HL-60 (cell line): ENCODE measurements around the gene HIF3A.
"Not testable (repeated sequence)": the region's sequence is repeated elsewhere in the genome, so short reads cannot be mapped to it uniquely, and the experiment has no call there.

Experiments
- DNase-seq, 2 experiments: peaks; one replicate each; pipeline ENCODE4 v3.0.0-alpha.2; 2010 to 2020; ENCODE audit warnings: low read depth in 1 of 2, low spot score in 1 of 2
- H3K27ac ChIP-seq: fragments of 250-450 bp; sonication (Bioruptor Pico); replicated peaks from 2 replicates; pipeline ENCODE4 v1.5.1; 2020; ENCODE audit warnings: mild to moderate bottlenecking, moderate library complexity
- H3K27me3 ChIP-seq: fragments of 250-450 bp; sonication (Bioruptor Pico); 2 replicates; pipeline ENCODE4 v1.5.1; 2021; ENCODE audit warnings: mild to moderate bottlenecking, moderate library complexity; ENCODE audit not compliant: insufficient read depth, poor library complexity, severe bottlenecking
- H3K4me3 ChIP-seq: replicated peaks from 2 replicates; pipeline ENCODE4 v1.5.1; 2011; ENCODE audit warnings: mild to moderate bottlenecking, control low read depth, low read length; ENCODE audit not compliant: insufficient read depth
- GABPA ChIP-seq: IDR thresholded peaks from 2 replicates; pipeline ENCODE4 v1.6.1; 2012; ENCODE audit warnings: low read depth
- POLR2AphosphoS5 ChIP-seq: IDR thresholded peaks from 2 replicates; pipeline ENCODE4 v1.6.1; 2012; ENCODE audit warnings: low read depth
- REST ChIP-seq: IDR thresholded peaks from 2 replicates; pipeline ENCODE4 v1.6.1; 2012; ENCODE audit warnings: low read depth; ENCODE audit not compliant: insufficient replicate concordance
- SPI1 ChIP-seq: IDR thresholded peaks from 2 replicates; pipeline ENCODE4 v1.6.1; 2012; ENCODE audit warnings: low read depth, mild to moderate bottlenecking, borderline replicate concordance
- TF ChIP-seq, protein P1 (sequence below): IDR thresholded peaks from one replicate; pipeline ENCODE4 v1.5.1; 2011; ENCODE audit warnings: low read length, control low read depth, inconsistent platforms; ENCODE audit not compliant: insufficient read depth

Gene HIF3A

DNA sequence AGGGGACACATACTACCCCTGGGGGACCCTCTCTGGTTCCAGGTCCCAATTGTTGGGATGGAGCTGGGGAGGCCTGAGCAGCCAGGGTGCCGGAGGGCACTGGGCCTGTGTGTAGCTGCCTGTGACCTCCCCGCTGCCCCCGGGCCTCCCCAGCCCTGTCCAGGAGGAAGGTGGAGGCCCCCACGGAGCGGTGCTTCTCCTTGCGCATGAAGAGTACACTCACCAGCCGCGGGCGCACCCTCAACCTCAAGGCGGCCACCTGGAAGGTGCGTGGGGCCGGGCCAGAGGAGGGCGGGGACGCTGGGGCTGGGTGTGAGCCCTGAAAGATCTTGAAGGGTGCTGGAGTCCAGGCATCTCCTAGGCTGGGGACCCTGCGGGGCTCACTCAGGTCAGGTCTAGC is 11.7 kb downstream of the HIF3A start:
- H3K27ac ChIP-seq = no peak overlapping the region
- H3K27me3 ChIP-seq = no peaks in the 10 kb centered on the region
- H3K4me3 ChIP-seq = no peak overlapping the region
- TF ChIP-seq SPI1 = no peak
- TF ChIP-seq POLR2AphosphoS5 = no peak
- no peak for TF ChIP-seq GABPA
- TF ChIP-seq REST = no peak
- TF ChIP-seq, protein P1, sequence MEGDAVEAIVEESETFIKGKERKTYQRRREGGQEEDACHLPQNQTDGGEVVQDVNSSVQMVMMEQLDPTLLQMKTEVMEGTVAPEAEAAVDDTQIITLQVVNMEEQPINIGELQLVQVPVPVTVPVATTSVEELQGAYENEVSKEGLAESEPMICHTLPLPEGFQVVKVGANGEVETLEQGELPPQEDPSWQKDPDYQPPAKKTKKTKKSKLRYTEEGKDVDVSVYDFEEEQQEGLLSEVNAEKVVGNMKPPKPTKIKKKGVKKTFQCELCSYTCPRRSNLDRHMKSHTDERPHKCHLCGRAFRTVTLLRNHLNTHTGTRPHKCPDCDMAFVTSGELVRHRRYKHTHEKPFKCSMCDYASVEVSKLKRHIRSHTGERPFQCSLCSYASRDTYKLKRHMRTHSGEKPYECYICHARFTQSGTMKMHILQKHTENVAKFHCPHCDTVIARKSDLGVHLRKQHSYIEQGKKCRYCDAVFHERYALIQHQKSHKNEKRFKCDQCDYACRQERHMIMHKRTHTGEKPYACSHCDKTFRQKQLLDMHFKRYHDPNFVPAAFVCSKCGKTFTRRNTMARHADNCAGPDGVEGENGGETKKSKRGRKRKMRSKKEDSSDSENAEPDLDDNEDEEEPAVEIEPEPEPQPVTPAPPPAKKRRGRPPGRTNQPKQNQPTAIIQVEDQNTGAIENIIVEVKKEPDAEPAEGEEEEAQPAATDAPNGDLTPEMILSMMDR = no peak
- no peak for DNase-seq

DNA sequence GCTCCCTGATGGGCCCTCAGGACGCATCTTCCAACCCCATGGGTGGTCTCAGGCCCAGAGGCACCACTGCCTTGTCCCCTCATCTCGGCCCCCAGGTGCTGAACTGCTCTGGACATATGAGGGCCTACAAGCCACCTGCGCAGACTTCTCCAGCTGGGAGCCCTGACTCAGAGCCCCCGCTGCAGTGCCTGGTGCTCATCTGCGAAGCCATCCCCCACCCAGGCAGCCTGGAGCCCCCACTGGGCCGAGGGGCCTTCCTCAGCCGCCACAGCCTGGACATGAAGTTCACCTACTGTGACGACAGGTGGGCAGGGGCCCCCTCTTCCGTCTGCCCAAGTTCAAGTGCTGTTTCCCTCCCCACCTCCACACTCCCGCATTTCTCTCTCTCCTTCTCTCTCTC is 12.2 kb downstream of the HIF3A start:
- no peak for TF ChIP-seq REST
- no peak for TF ChIP-seq POLR2AphosphoS5
- no peak overlapping the region for H3K4me3 ChIP-seq

GRCh38 chr19:46311444-46311843 is 14.6 kb downstream of the HIF3A start:
- no peak for DNase-seq
- Histone ChIP-seq H3K27me3 (no peaks in the 10 kb centered on the region), H3K27ac (no peak overlapping the region), H3K4me3 (no peak overlapping the region)
- TF ChIP-seq GABPA (no peak), POLR2AphosphoS5 (no peak), REST (no peak), SPI1 (no peak)
- TF ChIP-seq, protein P1 = no peak

More for the DNA sequence above, 12.2 kb downstream of the HIF3A start:
- Histone ChIP-seq H3K27me3 (no peaks in the 10 kb centered on the region), H3K27ac (no peak overlapping the region)
- DNase-seq = no peak

DNA sequence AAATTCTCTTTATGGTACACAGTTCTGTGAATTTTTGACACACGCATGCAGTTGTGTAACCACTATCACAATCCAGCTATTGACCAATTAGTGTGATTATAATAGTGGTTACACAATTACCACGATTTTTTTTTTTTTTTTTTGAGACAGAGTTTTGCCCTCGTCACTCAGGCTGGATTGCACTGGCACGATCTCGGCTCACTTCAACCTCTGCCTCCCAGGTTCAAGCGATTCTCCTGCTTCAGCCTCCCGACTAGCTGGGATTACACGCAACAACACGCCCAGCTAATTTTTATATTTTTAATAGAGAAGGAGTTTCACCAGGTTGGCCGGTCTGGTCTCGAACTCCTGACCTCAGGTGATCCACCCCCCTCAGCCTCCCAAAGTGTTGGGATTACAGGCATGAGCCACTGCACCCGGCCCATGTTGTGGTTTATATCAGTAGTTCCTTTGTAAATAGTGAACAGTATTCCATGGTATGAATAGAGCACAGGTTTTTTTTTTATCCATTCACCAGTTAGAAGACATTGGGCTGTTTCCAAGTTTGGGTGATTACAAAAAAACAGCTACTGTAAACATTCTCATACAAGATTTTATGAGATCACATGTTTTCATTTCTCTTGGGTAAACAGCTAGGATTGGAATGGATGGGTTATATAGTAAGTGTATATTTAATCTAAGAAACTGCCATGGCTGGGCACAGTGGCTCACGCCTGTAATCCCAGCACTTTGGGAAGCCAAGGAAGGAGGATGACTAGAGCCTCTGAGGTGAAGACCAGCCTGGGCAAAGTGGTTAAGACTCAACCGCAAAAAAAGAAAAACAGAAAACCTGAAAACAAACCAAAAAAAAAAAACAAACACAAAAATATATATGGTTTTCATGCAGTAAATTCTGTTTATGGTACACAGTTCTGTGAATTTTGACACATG is 17.0 kb downstream of the HIF3A start:
- not testable (repeated sequence) for H3K4me3 ChIP-seq, DNase-seq, H3K27ac ChIP-seq

More for the DNA sequence above, 17.0 kb downstream of the HIF3A start:
- H3K27me3 ChIP-seq = not testable (repeated sequence)
